ACC112 (cell line): ENCODE measurements around the gene ANXA4.
"Not testable (repeated sequence)": the region's sequence is repeated elsewhere in the genome, so short reads cannot be mapped to it uniquely, and the experiment has no call there.

Experiments used
- H2AFZ ChIP-seq: fragments of 200-600 bp; sonication (generic); one replicate; pipeline ENCODE4 v1.6.0; 2017; ENCODE audit warnings: antibody characterized with exemption, low read length; ENCODE audit not compliant: unreplicated experiment
- H3K27ac ChIP-seq: fragments of 200-600 bp; sonication (generic); 2 replicates; pipeline ENCODE4 v1.5.1; 2014; ENCODE audit warnings: low read depth, mild to moderate bottlenecking, antibody characterized with exemption, low read length, moderate library complexity
- H3K27me3 ChIP-seq: fragments of 200-600 bp; sonication (generic); 2 replicates; pipeline ENCODE4 v1.6.1; 2014; ENCODE audit warnings: mild to moderate bottlenecking, antibody characterized with exemption, low read length, moderate library complexity, mixed read lengths; ENCODE audit not compliant: insufficient read depth
- H3K36me3 ChIP-seq: fragments of 200-600 bp; sonication (generic); 2 replicates; pipeline ENCODE4 v1.6.1; 2016; ENCODE audit warnings: mild to moderate bottlenecking, antibody characterized with exemption, low read length, moderate library complexity, mixed read lengths; ENCODE audit not compliant: insufficient read depth
- H3K4me1 ChIP-seq: fragments of 200-600 bp; sonication (generic); one replicate; pipeline ENCODE4 v1.6.1; 2016; ENCODE audit warnings: low read length, mixed read lengths; ENCODE audit not compliant: insufficient read depth, unreplicated experiment, control insufficient read depth
- H3K4me3 ChIP-seq: fragments of 200-600 bp; sonication (generic); 2 replicates; pipeline ENCODE4 v1.5.1; 2014; ENCODE audit warnings: mild to moderate bottlenecking, low read depth, low read length
- H3K79me2 ChIP-seq: fragments of 200-600 bp; sonication (generic); one replicate; pipeline ENCODE4 v1.6.0; 2016; ENCODE audit warnings: low read length; ENCODE audit not compliant: control insufficient read depth, unreplicated experiment, insufficient read depth

ANXA4 gene

DNA sequence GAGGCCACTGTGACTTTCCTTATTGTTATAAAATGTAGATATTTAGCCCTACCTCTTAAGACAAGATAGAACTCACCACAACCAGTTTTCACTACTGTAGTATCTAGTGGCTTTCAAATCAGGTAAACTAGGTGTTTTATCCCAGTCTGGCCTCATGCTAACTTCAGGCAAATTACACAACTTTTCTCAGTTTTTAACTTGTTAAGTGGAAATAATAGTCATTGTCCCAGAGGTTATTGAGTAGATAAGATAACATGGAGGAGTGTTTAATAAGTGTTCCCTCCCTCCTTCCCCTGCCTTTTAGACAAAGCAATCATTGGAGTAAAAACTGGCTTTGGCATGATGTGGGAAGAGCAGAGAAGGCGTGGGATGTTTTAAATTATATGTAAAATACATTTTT is 27.3 kb downstream of the ANXA4 start:
- Histone ChIP-seq H3K27me3 (no peaks in the 10 kb centered on the region), H3K79me2 (peaks cover 17% of the 10 kb centered on the region), H3K36me3 (no peaks in the 10 kb centered on the region), H3K4me1 (peaks cover 61% of the 10 kb centered on the region), H3K27ac (no peak overlapping the region), H3K4me3 (no peak overlapping the region), H2AFZ (no peak overlapping the region)

GRCh38 chr2:69770193-69770702 is 28.3 kb downstream of the ANXA4 start:
- Histone ChIP-seq H3K4me3 (peak overlapping the region; percentile 50; the same call in 1 of the 2 replicates), H2AFZ (peak overlapping the region; percentile 19), H3K27me3 (no peaks in the 10 kb centered on the region), H3K79me2 (peaks cover 17% of the 10 kb centered on the region), H3K36me3 (no peaks in the 10 kb centered on the region), H3K27ac (peak overlapping the region; percentile 80), H3K4me1 (peaks cover 64% of the 10 kb centered on the region)

DNA sequence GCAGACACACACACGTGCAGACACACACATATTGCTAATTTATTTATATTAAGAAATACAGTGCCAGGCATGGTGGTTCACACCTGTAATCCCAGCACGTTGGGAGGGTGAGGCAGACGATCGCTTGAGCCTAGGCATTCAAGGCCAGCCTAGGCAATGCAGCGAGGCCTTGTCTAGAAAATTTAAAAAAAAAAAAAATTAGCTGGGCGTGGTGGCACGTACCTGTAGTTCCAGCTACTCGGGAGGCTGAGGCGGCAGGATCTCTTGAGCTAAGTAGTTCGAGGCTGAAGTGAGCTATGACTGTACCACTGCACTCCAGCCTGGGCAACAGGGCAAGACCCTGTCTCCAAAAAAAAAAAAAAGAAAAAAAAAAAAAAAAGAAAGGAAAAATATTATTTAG is 28.8 kb downstream of the ANXA4 start:
- H3K4me1 ChIP-seq: peaks cover 69% of the 10 kb centered on the region
- H3K27me3 ChIP-seq: no peaks in the 10 kb centered on the region
- H2AFZ ChIP-seq: no peak overlapping the region
- H3K79me2 ChIP-seq: peaks cover 17% of the 10 kb centered on the region
- peak overlapping the region; percentile 80; the same call in 1 of the 2 replicates for H3K27ac ChIP-seq
- H3K36me3 ChIP-seq: no peaks in the 10 kb centered on the region
- no peak overlapping the region for H3K4me3 ChIP-seq

- Histone ChIP-seq H3K36me3 (no peaks in the 10 kb centered on the region), H3K27ac (no peak overlapping the region), H2AFZ (no peak overlapping the region), H3K79me2 (peaks cover 17% of the 10 kb centered on the region), H3K4me3 (no peak overlapping the region), H3K4me1 (peaks cover 66% of the 10 kb centered on the region), H3K27me3 (no peaks in the 10 kb centered on the region)
Measured at GRCh38 chr2:69771461-69771860, 29.5 kb downstream of the ANXA4 start.

- Histone ChIP-seq H3K4me3 (no peak overlapping the region), H3K27me3 (no peaks in the 10 kb centered on the region), H3K79me2 (peaks cover 13% of the 10 kb centered on the region), H2AFZ (no peak overlapping the region), H3K36me3 (no peaks in the 10 kb centered on the region), H3K4me1 (peaks cover 49% of the 10 kb centered on the region), H3K27ac (peak overlapping the region; percentile 58)
Measured at GRCh38 chr2:69773206-69773605, 31.3 kb downstream of the ANXA4 start.

GRCh38 chr2:69774258-69774983 is 32.5 kb downstream of the ANXA4 start:
- H3K4me3 ChIP-seq, H3K27ac ChIP-seq, H3K27me3 ChIP-seq, H2AFZ ChIP-seq, H3K79me2 ChIP-seq, H3K36me3 ChIP-seq: not testable (repeated sequence)
- H3K4me1 ChIP-seq: peaks cover 50% of the 10 kb centered on the region

- H3K27ac ChIP-seq: no peak overlapping the region
- H3K36me3 ChIP-seq: no peaks in the 10 kb centered on the region
- no peak overlapping the region for H3K4me3 ChIP-seq
- H3K79me2 ChIP-seq: peaks cover 9% of the 10 kb centered on the region
- no peak overlapping the region for H2AFZ ChIP-seq
- no peaks in the 10 kb centered on the region for H3K27me3 ChIP-seq
- H3K4me1 ChIP-seq: peaks cover 48% of the 10 kb centered on the region
Measured at GRCh38 chr2:69774984-69775982, 33.3 kb downstream of the ANXA4 start.

- Histone ChIP-seq H3K79me2 (peaks cover 6% of the 10 kb centered on the region), H2AFZ (no peak overlapping the region), H3K27ac (no peak overlapping the region), H3K4me3 (no peak overlapping the region), H3K27me3 (no peaks in the 10 kb centered on the region), H3K4me1 (peaks cover 36% of the 10 kb centered on the region), H3K36me3 (no peaks in the 10 kb centered on the region)
Measured at GRCh38 chr2:69776886-69777785, 35.2 kb downstream of the ANXA4 start.

DNA sequence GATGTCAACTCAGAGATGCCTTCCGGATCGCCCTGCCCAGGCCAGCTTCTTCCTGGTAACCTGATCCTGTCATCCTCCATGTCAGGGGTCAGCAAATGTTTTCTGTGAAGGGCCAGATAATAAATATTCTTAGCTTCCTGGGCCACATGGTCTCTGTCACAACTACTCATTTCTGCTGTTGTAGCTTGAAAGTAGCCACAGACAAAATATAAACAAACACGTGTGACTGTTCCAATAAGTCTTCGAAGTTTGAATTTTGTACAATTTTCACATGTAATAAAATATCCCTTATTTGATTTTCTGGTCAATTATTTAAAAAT is 35.8 kb downstream of the ANXA4 start:
- Histone ChIP-seq H3K4me3 (no peak overlapping the region), H3K27me3 (no peaks in the 10 kb centered on the region), H3K79me2 (peaks cover 2% of the 10 kb centered on the region), H3K36me3 (no peaks in the 10 kb centered on the region), H2AFZ (no peak overlapping the region), H3K27ac (no peak overlapping the region), H3K4me1 (peaks cover 31% of the 10 kb centered on the region)
